ENCODE measurements around the gene HGS.

The HGS gene

DNA sequence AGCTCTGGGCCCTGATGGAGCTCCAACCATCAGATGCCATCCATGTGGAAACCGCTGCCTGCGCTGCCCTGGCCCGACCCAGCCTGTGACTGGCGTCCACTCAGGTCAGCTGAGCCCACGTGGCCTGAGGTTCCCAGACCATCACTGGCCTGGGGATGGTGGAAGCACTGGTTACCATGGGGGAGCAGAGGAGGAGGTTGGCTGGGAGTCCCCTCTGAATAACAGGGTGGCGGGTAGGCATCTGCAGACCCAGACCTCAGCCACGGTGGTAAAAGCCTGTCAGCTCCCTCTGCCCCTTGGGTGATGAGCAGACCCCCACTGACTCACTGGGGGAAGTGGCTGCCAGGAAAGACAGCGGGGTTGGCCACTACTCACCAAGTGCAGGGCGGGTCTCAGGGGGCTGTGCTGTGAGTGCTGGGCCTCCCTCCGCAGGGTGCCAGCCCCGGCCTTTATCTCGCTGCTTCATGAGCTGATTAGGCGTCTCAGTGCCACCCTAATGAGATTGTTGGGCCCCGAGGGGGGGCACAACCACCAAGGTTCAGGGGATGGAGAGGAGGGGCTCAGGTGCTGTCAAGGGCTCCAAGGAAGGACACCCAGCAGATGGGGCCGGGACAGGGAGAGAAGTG lies 27.6 kb upstream of the HGS start, which contains the start of gene PDE6G:
TSS of gene PDE6G (minus strand) at position 425 of the 626 bp plus-strand sequence. CDS start 3,237 bp downstream, outside the sequence.
- no peak for DNase-seq

DNA sequence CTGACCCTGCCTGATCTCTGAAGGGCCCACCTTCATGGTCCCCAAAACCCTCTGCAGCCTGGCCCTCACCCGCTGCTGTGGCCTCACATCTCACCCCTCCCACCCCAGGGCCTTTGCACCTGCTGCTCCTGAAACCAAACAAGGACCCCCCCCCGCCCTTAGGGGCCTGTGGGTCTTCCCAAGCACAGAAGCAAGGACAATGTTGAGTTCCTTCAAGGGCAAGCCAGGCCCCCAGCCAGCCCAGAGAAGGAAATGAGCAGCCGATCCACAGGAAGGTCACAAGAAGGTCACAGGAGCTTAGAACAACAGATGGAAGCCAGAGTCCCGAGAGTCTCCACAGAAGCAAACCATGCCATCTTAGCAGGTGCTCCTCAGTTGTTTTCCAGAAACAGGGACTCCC lies 27.0 kb upstream of the HGS start:
- DNase-seq = no peak

- no peak for DNase-seq
Observed at GRCh38 chr17:81659038-81659437, 24.8 kb upstream of the HGS start.

DNA sequence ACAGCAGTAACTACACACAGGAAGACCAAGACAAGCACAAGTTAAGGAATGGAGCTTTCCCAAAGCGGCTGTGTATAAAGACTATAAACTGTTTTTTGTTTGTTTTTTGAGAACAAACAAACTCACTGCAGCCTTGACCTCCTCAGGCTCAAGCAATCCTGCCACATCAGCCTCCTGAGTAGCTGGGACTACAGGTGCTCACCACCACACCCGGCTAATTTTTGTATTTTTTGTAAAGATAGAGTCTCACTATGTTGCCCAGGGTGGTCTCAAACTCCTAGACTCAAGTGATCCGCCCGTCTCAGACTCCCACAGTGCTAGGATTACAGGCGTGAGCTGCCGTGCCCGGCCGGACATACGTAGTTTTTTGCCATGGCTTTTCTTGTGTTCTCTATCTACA lies 23.4 kb upstream of the HGS start:
- DNase-seq = no peak

- DNase-seq = no peak
Observed at GRCh38 chr17:81662002-81662401, 21.8 kb upstream of the HGS start.

DNA sequence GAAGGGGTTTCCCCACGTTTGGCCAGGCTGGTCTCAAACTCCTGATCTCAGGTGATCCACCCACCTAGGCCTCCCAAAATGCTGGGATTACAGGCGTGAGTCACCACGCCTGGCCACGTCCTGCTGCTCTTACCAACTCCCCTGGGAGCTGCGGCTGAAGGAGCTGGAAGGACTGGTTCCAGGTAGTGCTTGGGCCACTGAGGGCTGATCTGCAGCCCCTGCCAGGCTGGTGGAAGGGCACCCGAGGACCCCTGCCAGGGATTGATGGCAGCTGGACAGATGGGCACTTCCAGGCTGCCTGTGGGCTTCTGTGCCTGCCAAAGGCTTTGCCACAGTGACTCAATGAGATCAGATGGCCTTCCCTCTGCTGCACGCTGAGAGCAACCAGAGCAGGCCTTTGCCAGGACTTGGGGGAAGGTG lies 19.8 kb upstream of the HGS start:
- no peak for DNase-seq

- DNase-seq = peak; percentile 17
Observed at GRCh38 chr17:81665205-81666091, 18.4 kb upstream of the HGS start.

DNA sequence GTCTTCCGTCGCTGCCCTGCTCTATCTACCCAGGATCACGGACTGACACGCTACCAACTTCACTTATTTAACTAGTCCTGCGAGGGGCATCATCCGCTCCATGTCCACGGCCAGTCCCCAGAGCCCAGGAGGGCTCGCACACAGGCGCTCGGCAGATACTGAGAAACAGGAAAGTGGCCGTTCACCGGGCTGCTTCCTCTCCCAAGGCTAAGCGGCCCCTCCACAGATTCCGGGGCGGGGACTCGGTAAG lies 17.8 kb upstream of the HGS start:
- DNase-seq = no peak

GRCh38 chr17:81666342-81667191 lies 17.2 kb upstream of the HGS start, which contains the start of the genes CCDC137 and OXLD1:
CCDC137 (plus strand) TSS chr17:81666737; CDS start chr17:81666767, 30 bp downstream.
OXLD1 (minus strand) TSS chr17:81666605; CDS start chr17:81666577, 28 bp downstream.
- DNase-seq = peak; percentile 97

DNA sequence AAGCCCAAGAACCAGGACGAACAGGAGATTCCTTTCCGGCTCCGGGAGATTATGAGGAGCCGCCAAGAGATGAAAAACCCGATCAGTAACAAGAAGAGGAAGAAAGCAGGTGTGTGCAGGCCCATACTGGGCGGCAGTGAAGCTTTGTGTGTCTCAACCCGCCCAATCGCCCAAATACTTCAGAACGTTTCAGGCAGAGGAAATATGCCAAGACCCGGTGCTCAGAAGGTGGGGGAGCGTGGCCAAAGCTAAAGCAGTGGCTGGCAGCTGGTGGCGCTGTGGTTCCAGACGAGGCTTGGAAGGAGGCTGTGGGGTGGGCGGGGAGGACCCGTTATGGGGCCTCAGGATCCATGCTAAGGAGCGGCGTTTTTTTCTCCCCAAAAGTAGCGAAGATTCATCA lies 16.1 kb upstream of the HGS start:
- DNase-seq = no peak

- no peak for DNase-seq
Observed at GRCh38 chr17:81672504-81672903, 11.3 kb upstream of the HGS start.

DNA sequence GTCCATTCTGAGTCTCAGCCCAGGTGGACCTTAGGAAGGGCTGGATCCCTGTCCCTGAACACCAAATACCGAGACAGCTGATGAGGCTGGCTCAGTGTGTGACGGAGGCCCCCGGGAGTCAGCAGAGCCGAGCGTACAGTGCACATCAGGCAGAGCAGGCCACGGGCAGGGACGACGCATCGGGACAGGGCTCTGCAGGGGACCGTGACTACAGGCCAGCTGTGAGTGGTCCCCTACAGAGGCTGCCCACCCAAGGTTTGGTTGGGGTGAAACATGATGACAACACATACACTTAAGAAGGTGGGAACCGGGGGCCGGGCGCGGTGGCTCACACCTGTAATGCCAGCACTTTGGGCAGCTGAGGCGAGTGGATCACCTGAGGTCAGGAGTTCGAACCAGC lies 10.9 kb upstream of the HGS start:
- no peak for DNase-seq

DNA sequence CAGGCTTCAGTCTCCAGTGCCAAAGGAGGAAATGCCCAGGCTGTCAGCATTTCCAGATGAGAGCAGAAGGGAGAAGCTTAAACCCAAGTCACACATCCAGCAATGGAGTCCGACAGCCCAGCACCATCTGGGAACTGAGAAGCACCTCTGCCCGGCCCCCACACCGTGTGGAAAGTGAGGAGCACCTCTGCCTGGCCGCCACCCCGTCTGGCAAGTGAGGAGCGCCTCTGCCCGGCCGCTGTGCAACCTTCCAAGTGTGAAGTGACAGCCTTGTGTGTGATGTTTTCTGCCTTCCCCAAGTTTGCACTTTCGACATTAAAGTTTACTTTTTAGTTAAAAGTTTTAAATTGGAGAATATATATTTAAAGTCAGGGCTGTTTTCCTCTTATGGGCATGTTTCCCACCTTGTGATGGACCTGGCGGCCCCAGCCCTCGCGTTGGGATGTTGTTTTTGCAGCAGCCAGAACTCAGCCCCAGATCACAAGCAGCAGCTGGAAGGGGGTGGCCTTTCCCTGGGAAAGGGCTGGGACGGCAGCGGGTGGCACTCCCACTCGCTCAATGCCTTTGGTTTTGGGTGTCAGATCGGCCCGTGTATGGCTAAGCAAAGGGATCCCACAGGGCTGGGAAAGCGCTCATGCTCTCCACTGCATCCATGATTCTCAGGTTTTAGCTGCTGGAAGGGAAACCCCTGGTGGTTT lies 10.1 kb upstream of the HGS start:
- no peak for DNase-seq

DNA sequence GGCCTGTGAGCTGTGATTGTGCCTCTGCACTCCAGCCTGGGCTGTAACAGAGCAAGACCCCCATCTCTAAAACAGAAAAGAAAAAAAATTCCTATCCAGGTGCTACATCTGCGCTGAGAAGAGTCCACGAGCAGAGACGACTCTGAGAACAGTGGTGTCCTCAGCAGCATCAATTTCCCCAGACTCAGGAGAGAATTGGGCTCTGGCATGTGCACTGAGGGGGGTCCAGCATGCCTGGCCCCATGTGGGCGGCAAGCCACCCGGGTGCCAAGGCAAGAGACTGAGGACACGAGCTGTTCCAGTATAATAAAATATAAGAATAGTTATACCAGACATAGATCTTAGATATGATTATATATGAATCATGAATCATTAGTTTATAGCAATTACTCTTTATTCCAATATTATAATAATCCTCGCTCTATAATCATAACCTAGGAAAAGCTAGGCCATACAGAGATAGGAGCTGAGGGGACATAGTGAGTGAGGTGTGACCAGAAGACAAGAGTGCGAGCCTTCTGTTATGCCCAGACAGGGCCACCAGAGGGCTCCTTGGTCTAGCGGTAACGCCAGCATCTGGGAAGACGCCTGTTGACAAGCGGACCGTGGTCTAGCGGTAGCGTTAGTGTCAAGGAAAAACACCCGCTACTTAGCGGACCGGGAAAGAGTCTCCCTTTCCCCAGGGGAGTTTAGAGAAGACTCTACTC lies 8.1 kb upstream of the HGS start:
- peak; percentile 22 for DNase-seq

DNA sequence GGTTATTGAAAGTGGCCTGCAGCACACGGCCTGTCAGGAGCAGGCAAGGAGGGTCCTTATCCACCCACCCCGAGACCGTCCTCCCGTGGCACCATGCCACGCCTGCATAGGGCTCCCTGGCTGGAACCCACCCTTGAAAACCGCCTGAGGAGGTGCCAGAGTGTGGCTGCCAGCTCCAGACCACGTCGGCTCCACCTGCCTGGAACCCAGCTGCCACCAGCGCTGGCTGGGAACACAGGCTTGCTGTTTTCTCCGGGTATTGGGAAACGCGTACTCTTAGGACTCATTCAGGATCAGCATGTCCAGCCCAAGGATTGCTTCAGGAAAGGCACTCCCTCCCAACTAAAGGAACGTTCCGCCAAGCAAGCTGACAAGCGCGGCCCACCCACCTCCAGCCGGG lies 6.9 kb upstream of the HGS start:
- DNase-seq = no peak

DNA sequence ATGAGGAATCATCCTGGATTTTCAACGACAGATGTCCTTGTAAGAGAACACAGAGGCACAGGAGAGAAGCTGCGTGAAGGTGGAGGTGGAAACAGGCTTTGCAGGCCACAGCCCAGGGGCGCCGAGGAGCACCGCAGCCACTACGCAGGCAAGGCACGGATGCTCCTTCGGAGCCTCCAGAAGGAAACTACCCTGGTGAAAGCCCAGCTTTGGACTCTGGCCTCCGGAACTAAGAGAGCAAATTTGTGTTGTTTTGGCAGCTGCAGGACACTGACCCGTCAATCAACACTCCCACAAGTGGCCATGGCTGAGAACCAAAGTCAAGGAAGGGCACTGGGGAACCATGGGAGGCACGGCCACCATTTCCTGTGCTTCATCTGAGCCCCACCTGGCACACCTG lies 3.7 kb upstream of the HGS start:
- no peak for DNase-seq

- DNase-seq = no peak
Observed at GRCh38 chr17:81681672-81682071, 2.1 kb upstream of the HGS start.

DNA sequence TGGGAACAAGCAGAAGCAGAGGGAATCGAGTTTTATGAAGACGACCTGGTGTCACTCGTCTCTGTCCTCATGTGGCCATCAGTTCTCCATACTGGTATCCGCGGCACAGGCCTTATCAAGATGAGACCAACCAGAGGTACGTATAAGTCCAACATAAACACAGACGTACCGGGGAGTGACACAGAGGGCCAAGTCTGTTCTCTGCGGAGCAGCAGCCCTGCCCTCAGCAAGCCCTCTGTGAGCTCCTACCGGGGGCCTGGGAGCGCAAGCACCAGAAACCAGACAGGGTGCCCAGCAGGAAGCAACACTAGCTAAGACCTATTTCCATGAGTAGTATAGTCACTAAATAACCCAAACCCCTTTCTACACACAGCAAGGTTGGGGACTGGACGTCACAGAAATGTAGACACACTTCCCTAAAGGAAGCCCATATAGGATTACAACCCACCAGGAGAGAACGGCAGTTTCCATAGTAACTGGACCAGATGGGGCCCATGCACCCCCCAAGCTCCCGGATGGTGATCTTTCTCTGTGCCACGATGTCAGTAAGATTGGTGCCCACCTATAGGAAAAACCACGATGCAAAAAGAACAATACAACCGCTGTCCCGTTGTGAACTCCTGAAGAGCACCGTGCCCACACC lies 1.1 kb upstream of the HGS start:
- DNase-seq = peak; percentile 13

DNA sequence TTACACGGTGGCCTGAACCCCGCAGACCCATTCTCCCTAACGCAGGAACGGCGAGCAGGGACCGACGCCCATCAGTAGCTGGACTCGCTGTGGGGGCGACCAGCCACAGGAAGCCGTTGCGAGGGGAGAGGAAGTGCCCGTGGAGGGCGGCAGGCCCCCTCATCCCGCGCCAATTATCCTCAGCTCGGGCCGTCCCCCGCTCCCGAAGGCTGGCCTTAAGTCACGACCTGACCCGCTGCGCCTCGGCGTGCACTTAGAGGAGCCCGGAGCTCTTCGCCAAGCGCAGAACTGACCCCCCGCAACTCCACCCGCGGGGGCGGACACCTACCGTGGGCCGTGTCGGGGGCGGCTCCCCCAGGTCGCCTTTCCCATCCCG lies 615 bp upstream of the HGS start:
- no peak for DNase-seq

- DNase-seq = no peak
Observed at GRCh38 chr17:81684442-81684911, 666 bp downstream of the HGS start.

DNA sequence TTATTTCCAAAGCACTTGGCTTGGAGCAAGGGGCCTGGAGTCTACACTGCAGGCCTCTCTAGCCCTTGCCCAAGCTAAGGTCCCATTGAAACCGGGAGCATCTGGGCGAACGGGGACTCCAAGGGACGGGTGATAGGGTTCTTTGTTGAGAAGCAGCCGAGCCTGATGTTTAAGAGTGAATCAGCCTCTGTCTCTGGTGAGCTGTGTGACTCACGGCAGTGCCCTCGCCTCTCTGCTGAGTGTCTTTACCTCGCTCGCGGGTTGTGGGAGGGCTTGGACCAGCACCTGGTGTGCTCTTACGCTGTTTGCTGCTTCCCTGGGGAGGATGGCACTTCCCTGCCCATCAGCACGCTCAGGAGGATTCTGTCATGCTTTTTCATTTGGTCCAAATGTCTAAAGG lies 1.3 kb downstream of the HGS start:
- peak; percentile 56 for DNase-seq

Data from fibroblast of skin of abdomen (primary cell).